GM12878 (cell line): ENCODE data around the gene HSD17B4. TPM values are rescaled to one million over a fixed set of nuclear protein-coding genes. Genes with fewer than 3 reads are reported as not detected.

Experiments used
- ATAC-seq: fragments of 200-7000 bp; cut with Tn5 transposase; 3 replicates; pipeline ENCODE4 v1.9.1; 2020; ENCODE audit warnings: mild to moderate bottlenecking, moderate library complexity
- BruUV-seq: library from RNA; stranded (reverse); fragments of 400-500 nt; replicated peaks from 2 replicates; lab custom pipeline; 2021; lab: Mats Ljungman, UMichigan
- CTCF ChIA-PET: fragments of 300-600 bp; sonication (Branson Sonifier 250); formaldehyde crosslinking; extraction: SDS; loops from one replicate; lab custom pipeline; 2021; ENCODE audit warnings: inconsistent platforms; lab: Yijun Ruan, JAX
- POLR2A ChIA-PET: fragments of 350-600 bp; formaldehyde crosslinking; extraction: SDS; loops from one replicate; lab custom pipeline; 2021; ENCODE audit warnings: inconsistent platforms; lab: Charles Lee
- RAD21 ChIA-PET: fragments of 300-600 bp; sonication (Branson Sonifier 250); formaldehyde crosslinking; loops from one replicate; lab custom pipeline; 2023; ENCODE audit warnings: antibody characterized with exemption; ENCODE audit not compliant: unreplicated experiment; lab: Charles Lee
- SMC1A ChIA-PET: fragments of 300-600 bp; sonication (Branson Sonifier 250); formaldehyde crosslinking; loops from one replicate; lab custom pipeline; 2023; ENCODE audit not compliant: unreplicated experiment, uncharacterized antibody; lab: Charles Lee
- DNase-seq: peaks from one replicate; pipeline ENCODE4 v3.0.0-alpha.2; 2011; ENCODE audit warnings: low read depth, low spot score
- FAIRE-seq: peaks from 3 replicates; lab custom pipeline; 2011; peaks lifted over from hg19 to GRCh38; lab: Jason Lieb, UNC
- H2AFZ ChIP-seq: 2 replicates; pipeline ENCODE4 v1.6.0; 2011; ENCODE audit warnings: low read depth, low read length, control low read depth; ENCODE audit not compliant: control insufficient read depth
- H3K27ac ChIP-seq: 2 replicates; pipeline ENCODE4 v1.5.1; 2011; ENCODE audit warnings: control low read depth; ENCODE audit not compliant: control insufficient read depth, insufficient read depth
- H3K27me3 ChIP-seq, 2 experiments: replicated peaks in 1 of 2; 2 replicates each; pipeline versions ENCODE4 v1.6.0 to v1.6.1; 2011; ENCODE audit warnings: low read length in 1 of 2; ENCODE audit not compliant: control insufficient read depth in 2 of 2, insufficient read depth in 2 of 2
- H3K36me3 ChIP-seq, 2 experiments: 2 replicates each; pipeline ENCODE4 v1.5.1; 2011; ENCODE audit warnings: low read length in 1 of 2; ENCODE audit not compliant: control insufficient read depth in 2 of 2, insufficient read depth in 2 of 2
- H3K4me1 ChIP-seq: 2 replicates; pipeline ENCODE4 v1.6.1; 2011; ENCODE audit warnings: mild to moderate bottlenecking, low read length, moderate library complexity, mixed read lengths; ENCODE audit not compliant: control insufficient read depth, insufficient read depth
- H3K4me2 ChIP-seq: 2 replicates; pipeline ENCODE4 v1.6.0; 2011; ENCODE audit warnings: control low read depth; ENCODE audit not compliant: control insufficient read depth, insufficient read depth
- H3K4me3 ChIP-seq: fragments of 200-600 bp; sonication (generic); 2 replicates; pipeline ENCODE4 v1.5.1; 2016
- H3K79me2 ChIP-seq: 2 replicates; pipeline ENCODE4 v1.6.0; 2011; ENCODE audit warnings: low read length; ENCODE audit not compliant: control insufficient read depth, insufficient read depth
- H3K9ac ChIP-seq: 2 replicates; pipeline ENCODE4 v1.8.0; 2011; ENCODE audit warnings: low read length, control low read depth, mixed read lengths; ENCODE audit not compliant: control insufficient read depth, insufficient read depth
- H3K9me3 ChIP-seq: replicated peaks from 3 replicates; pipeline ENCODE4 v1.5.1; 2011; ENCODE audit warnings: mild to moderate bottlenecking, low read length; ENCODE audit not compliant: control insufficient read depth, insufficient read depth
- H4K20me1 ChIP-seq: 2 replicates; pipeline ENCODE4 v1.6.0; 2011; ENCODE audit not compliant: control insufficient read depth, insufficient read depth
- ATF7 ChIP-seq: fragments of 450-650 bp; IDR thresholded peaks from 2 replicates; pipeline ENCODE4 v1.6.1; 2016; ENCODE audit warnings: low read depth, mild to moderate bottlenecking
- BACH1 ChIP-seq: fragments of 450-650 bp; IDR thresholded peaks from 2 replicates; pipeline ENCODE4 v1.6.1; 2017; ENCODE audit warnings: mild to moderate bottlenecking, borderline replicate concordance
- BCL3 ChIP-seq: IDR thresholded peaks from 2 replicates; pipeline ENCODE4 v1.6.1; 2011; ENCODE audit warnings: borderline replicate concordance, low read depth, mild to moderate bottlenecking, moderate library complexity, low read length; ENCODE audit not compliant: insufficient read depth, poor library complexity, severe bottlenecking
- HDAC6 ChIP-seq: fragments of 200-600 bp; sonication (generic); IDR thresholded peaks from one replicate; pipeline ENCODE4 v1.8.0; 2017; ENCODE audit warnings: antibody characterized with exemption; ENCODE audit not compliant: unreplicated experiment
- IKZF1 ChIP-seq: fragments of 450-650 bp; conservative IDR thresholded peaks from 2 replicates; pipeline ENCODE4 v1.6.1; 2017; ENCODE audit warnings: antibody characterized with exemption, mild to moderate bottlenecking
- MLLT1 ChIP-seq: fragments of 450-650 bp; IDR thresholded peaks from 2 replicates; pipeline ENCODE4 v1.6.1; 2016; ENCODE audit warnings: mild to moderate bottlenecking
- MTA3 ChIP-seq: IDR thresholded peaks from 2 replicates; pipeline ENCODE4 v1.6.1; 2012; ENCODE audit warnings: low read length, inconsistent platforms, borderline replicate concordance
- NBN ChIP-seq: fragments of 450-650 bp; IDR thresholded peaks from 2 replicates; pipeline ENCODE4 v1.6.1; 2016
- SREBF1 ChIP-seq: IDR thresholded peaks from 2 replicates; pipeline ENCODE4 v1.6.1; 2012; ENCODE audit warnings: mild to moderate bottlenecking, low read length
- STAT3 ChIP-seq: IDR thresholded peaks from 2 replicates; pipeline ENCODE4 v1.6.1; 2011; ENCODE audit warnings: low read depth, low read length, improper control_type of control experiment
- ZNF217 ChIP-seq: fragments of 450-650 bp; IDR thresholded peaks from 2 replicates; pipeline ENCODE4 v1.6.1; 2017; ENCODE audit warnings: antibody characterized with exemption, mild to moderate bottlenecking
- WGBS: methylation state at CpG from one replicate; pipeline ENCODE4 v1.1.6; 2016; ENCODE audit warnings: low lambda C conversion rate; ENCODE audit not compliant: insufficient replicate concordance, insufficient coverage; ENCODE audit errors: missing lambda C conversion rate; 5-methylcytosine and 5-hydroxymethylcytosine counted together
- in situ Hi-C: fragments of 300-500 bp; cut with MboI; formaldehyde crosslinking; loops from 9 replicates; pipeline ENCODE4 v1.14.3; 2018; ENCODE audit warnings: mixed read lengths
- intact Hi-C: fragments of 100-400 bp; cut with micrococcal nuclease; formaldehyde crosslinking; loops from one replicate; pipeline ENCODE4 v1.14.2; 2022; ENCODE audit not compliant: unreplicated experiment
- polyA plus RNA-seq, 11 experiments: library from polyadenylated mRNA; depleted of rRNA in 4 of 11; unstranded in 6 of 11; stranded (reverse) in 5 of 11; fragments of >200 nt; fragmentation: Nextera tagmentation in 4 of 11; fragmentation: Illumina TruSeq in 1 of 11; extraction: Ambion mirVana in 4 of 11; extraction: Trizol in 1 of 11; gene quantifications; 1 replicate in 1 of 11; 2 replicates in 10 of 11; pipeline versions ENCODE4 v1.2.1 to v1.2.3, GENCODE V29; 2011 to 2016; ENCODE audit warnings: inconsistent platforms in 2 of 11, missing spikeins in 2 of 11, low read depth in 1 of 11
- total RNA-seq, 4 experiments: library from RNA; depleted of rRNA in 3 of 4; stranded (reverse); fragments of >200 nt in 3 of 4; fragmentation: Illumina TruSeq in 1 of 4; extraction: Trizol in 1 of 4; gene quantifications; 2 replicates each; pipeline versions ENCODE4 v1.2.1 to v1.2.3, GENCODE V29; 2013 to 2021

HSD17B4 gene
- total and polyA plus RNA-seq, 10 of the 15 experiments (the other 5 are each of a cell fraction or from before 2014, with no cell fraction given) = 38.6 to 125 (median 93.0) TPM

- intact Hi-C loops (no loop called here), in situ Hi-C loops (no loop called here)
- Histone ChIP-seq H3K79me2 (no peaks in the 10 kb centered on the region; the same call in 1 of the 2 replicates), H3K9me3 (no peaks in the 10 kb centered on the region), H3K4me2 (no peak overlapping the region), H4K20me1 (no peaks in the 10 kb centered on the region), H3K27ac (no peak overlapping the region), H3K27me3 (no peaks in the 10 kb centered on the region), H2AFZ (no peak overlapping the region), H3K36me3 (no peaks in the 10 kb centered on the region), H3K9ac (no peak overlapping the region), H3K4me1 (peaks cover 21% of the 10 kb centered on the region), H3K4me3 (no peak overlapping the region)
- ATAC-seq = no peak
- no TSS peak for BruUV-seq
- RAD21 ChIA-PET = interaction anchor here (0.6 to 10.2 kb wide), 7 partner anchors 8 to 416 kb away, joined by 3 to 303 read pairs (median 5); no protein-coding TSS in a partner anchor
- 92% methylated on average over 2 of the region's 2 CpGs for WGBS
- CTCF ChIA-PET = interaction anchor here (1.3 to 11.3 kb wide), 3 partner anchors 8 to 91 kb away, joined by 3 to 413 read pairs (median 167); no protein-coding TSS in a partner anchor
- no peak for DNase-seq
- POLR2A ChIA-PET = interaction anchor here (0.7 kb wide), 1 partner anchor 329 kb away, joined by 5 read pairs; no protein-coding TSS in a partner anchor
- no peak for FAIRE-seq
- no peak for TF ChIP-seq BACH1
- TF ChIP-seq NBN = 0 out of 2 replicates have a peak, but pooled peaks have one; percentile 20
- SMC1A ChIA-PET = interaction anchor here (0.6 to 26.7 kb wide), 8 partner anchors 10 to 395 kb away, joined by 3 to 583 read pairs (median 6); partner anchors contain the start of gene TNFAIP8
Measured at GRCh38 chr5:119404033-119404432, 48.3 kb upstream of the HSD17B4 start.

- Histone ChIP-seq H3K27ac (no peak overlapping the region), H3K9ac (no peak overlapping the region), H3K4me1 (peaks cover 26% of the 10 kb centered on the region), H3K4me2 (peak overlapping the region; percentile 70; the same call in 1 of the 2 replicates), H4K20me1 (no peaks in the 10 kb centered on the region), H3K9me3 (no peaks in the 10 kb centered on the region), H3K4me3 (no peak overlapping the region), H3K27me3 (no peaks in the 10 kb centered on the region), H3K36me3 (no peaks in the 10 kb centered on the region), H3K79me2 (no peaks in the 10 kb centered on the region; the same call in 1 of the 2 replicates), H2AFZ (peak overlapping the region; percentile 57)
- no TSS peak for BruUV-seq
- 84% methylated on average over 4 of the region's 4 CpGs for WGBS
- DNase-seq = no peak
- FAIRE-seq = no peak
- ATAC-seq = peak; percentile 63
- no peak for TF ChIP-seq SREBF1
- TF ChIP-seq ZNF217 = no peak
- peak; percentile 47; the same call in 1 of the 2 replicates for TF ChIP-seq ATF7
- no peak for TF ChIP-seq IKZF1
- TF ChIP-seq STAT3 = no peak
- no peak for TF ChIP-seq MTA3
- TF ChIP-seq BCL3 = no peak
- TF ChIP-seq MLLT1 = peak; percentile 23; the same call in 1 of the 2 replicates
- no peak for TF ChIP-seq HDAC6
- POLR2A ChIA-PET = interaction anchor here (1.3 to 1.4 kb wide), 3 partner anchors 11 to 130 kb away, joined by 3 to 4 read pairs (median 3); no protein-coding TSS in a partner anchor
- in situ Hi-C loops = loop anchor here (5.0 kb wide), 1 partner anchor 383 kb away; no protein-coding TSS in a partner anchor
- RAD21 ChIA-PET = interaction anchor here (0.9 to 10.2 kb wide), 8 partner anchors 10 to 384 kb away, joined by 3 to 303 read pairs (median 4); no protein-coding TSS in a partner anchor
- intact Hi-C loops = no loop called here
- SMC1A ChIA-PET = interaction anchor here (0.9 to 26.7 kb wide), 15 partner anchors 8 to 416 kb away, joined by 3 to 583 read pairs (median 4); partner anchors contain the start of gene TNFAIP8
- CTCF ChIA-PET = interaction anchor here (0.7 to 11.3 kb wide), 11 partner anchors 8 to 417 kb away, joined by 3 to 413 read pairs (median 5); partner anchors contain the start of gene DTWD2
Measured at GRCh38 chr5:119405419-119405818, 46.9 kb upstream of the HSD17B4 start.
